ENCODE measurements around the gene KCNH6.

Gene KCNH6

GRCh38 chr17:63555500-63556156 lies 32.5 kb downstream of the KCNH6 start:
- DNase-seq: peak; percentile 6 to 54 (median 42)

- no peak for DNase-seq
Observed at GRCh38 chr17:63557416-63557815, 34.3 kb downstream of the KCNH6 start.

- no peak for DNase-seq
Observed at GRCh38 chr17:63558441-63558840, 35.3 kb downstream of the KCNH6 start.

GRCh38 chr17:63561819-63562218 lies 38.7 kb downstream of the KCNH6 start:
- no peak for DNase-seq

- no peak for DNase-seq
Observed at GRCh38 chr17:63563339-63563738, 40.2 kb downstream of the KCNH6 start.

- no peak for DNase-seq
Observed at GRCh38 chr17:63564562-63564961, 41.4 kb downstream of the KCNH6 start.

- no peak for DNase-seq
Observed at GRCh38 chr17:63567229-63567628, 44.1 kb downstream of the KCNH6 start.

DNA sequence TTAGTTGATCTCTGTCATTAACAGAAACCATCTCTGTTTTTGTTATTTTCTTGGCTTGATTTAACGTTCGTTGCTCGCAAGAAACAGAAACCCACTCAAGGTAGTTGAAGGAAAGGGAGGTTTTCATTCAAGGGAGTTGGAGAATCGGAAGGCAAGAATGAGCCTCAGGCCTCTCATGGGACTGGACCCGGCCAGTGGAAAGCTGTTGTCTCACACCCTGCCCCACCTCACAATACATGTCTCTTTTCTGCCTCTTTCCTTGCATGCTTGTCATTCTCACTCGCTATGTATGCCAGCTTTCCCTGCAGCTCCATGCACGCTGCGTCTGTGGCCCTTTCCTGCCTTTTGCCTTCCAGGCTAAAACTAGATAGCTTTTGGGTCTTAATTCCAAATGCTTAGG lies 45.4 kb downstream of the KCNH6 start:
- no peak for DNase-seq

GRCh38 chr17:63571632-63572310 lies 48.6 kb downstream of the KCNH6 start:
- peak; percentile 11 to 57 (median 30) for DNase-seq

- no peak for DNase-seq
Observed at GRCh38 chr17:63573634-63574033, 50.5 kb downstream of the KCNH6 start.

DNA sequence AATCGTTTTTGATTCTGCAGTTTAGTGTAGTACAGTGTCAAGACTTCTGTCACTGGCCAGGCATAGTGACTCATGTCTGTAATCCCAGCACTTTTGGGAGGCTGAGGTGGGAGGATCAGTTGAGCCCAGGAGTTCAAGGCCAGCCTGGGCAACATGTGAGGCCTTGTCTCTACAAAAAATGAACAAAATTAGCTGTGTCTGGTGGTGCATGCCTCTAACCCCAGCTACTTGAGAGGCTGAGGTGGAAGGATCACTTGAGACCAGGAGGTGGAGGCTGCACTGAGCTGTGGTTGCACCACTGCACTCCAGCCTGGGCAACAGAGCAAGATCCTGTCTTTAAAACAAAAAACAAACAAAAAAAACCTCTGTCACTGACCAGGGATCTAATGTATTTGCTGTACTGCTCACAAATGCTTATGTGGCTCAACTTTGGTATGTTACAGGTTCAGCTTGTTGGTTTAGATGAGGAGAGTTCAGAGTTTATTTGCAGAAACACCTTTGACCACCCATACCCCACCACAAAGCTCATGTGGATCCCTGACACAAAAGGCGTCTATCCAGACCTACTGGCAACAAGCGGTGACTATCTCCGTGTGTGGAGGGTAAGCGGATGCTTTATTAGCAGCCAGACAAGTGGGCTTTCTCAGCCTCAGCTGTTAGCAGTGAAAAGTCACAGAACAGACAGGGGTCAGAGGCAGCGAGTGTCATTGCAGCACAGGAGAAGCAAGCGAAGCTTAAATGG lies 55.0 kb downstream of the KCNH6 start:
- DNase-seq: no peak

DNA sequence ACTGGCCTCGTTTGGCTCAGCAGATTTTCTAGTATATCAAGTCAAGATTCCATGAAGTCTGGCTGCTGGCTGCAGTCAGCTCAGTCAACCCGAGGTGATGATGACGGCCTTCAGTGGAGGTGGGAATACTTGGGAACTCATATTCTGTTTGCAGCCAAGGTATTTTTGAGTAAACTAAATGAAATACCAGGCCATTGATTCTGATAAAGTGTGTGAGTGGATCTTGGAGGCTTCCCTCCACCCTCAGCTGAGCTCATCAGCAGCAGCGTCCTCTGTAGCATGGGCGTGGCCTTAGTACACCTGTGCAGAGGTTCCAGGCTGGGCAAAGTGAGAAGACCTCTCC lies 55.6 kb downstream of the KCNH6 start:
- DNase-seq: no peak

- no peak for DNase-seq
Observed at GRCh38 chr17:63579633-63580032, 56.5 kb downstream of the KCNH6 start.

- DNase-seq: no peak
Observed at GRCh38 chr17:63587770-63588169, 64.6 kb downstream of the KCNH6 start.

DNA sequence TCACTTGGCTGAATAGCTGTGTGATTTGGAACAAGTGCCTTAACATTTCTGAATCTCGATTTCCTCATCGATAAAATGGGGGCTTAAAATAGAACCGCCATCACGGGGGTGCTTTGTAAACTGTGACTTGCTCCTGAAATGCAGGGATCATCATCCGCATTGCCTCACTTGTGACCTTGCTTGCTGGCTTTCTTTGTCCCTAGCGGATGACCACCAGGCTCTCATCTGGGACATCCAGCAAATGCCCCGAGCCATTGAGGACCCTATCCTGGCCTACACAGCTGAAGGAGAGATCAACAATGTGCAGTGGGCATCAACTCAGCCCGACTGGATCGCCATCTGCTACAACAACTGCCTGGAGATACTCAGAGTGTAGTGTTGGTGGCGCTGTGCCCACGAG lies 65.6 kb downstream of the KCNH6 start:
- no peak for DNase-seq

DNA sequence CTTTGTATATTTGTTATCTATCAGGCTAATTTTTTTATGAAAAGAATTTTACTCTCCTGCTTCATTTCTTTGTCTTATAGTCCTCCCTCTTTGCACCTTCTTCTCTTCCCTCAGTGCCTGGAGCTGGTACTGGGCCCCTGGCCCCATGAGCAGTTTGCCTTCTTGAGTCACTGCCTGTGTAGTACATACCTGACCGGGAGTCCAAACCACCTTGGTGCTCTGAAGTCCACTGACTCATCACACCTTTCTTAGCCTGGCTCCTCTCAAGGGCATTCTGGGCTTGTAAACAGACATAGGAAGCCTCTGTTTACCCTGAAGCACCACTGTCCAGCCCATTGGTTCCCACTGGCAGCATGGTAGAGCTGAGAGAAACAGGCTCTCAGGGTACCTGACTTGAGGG lies 66.5 kb downstream of the KCNH6 start:
- DNase-seq: no peak

DNA sequence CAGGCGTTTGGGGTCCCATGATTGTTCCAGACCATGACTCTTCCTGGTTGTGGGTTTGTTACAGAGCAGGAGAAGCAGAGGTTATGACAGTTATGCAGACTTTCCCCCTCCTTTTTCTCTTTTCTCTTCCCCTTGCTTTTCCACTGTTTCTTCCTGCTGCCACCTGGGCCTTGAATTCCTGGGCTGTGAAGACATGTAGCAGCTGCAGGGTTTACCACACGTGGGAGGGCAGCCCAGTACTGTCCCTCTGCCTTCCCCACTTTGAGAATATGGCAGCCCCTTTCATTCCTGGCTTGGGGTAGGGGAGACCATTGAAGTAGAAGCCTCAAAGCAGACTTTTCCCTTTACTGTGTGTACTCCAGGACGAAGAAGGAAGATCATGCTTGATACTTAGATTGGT lies 69.6 kb downstream of the KCNH6 start:
- no peak for DNase-seq

- no peak for DNase-seq
Observed at GRCh38 chr17:63595132-63595531, 72.0 kb downstream of the KCNH6 start.
